IMR-90 (cell line): ENCODE results near the gene PAN3. TPM values are rescaled to one million over a fixed set of nuclear protein-coding genes. Genes with fewer than 3 reads are reported as not detected.

Experiments
- ATAC-seq: fragments of 200-7000 bp; cut with Tn5 transposase; 2 replicates; pipeline ENCODE4 v1.9.1; 2020; ENCODE audit warnings: low read depth, mild to moderate bottlenecking, moderate library complexity
- BruUV-seq: library from RNA; stranded (reverse); fragments of 400-500 nt; replicated peaks from 2 replicates; lab custom pipeline; 2021; lab: Mats Ljungman, UMichigan
- CTCF ChIA-PET: fragments of 300-600 bp; formaldehyde crosslinking; extraction: SDS; loops from one replicate; lab custom pipeline; 2021; ENCODE audit warnings: antibody characterized with exemption; lab: Yijun Ruan, JAX
- POLR2A ChIA-PET: fragments of 300-600 bp; sonication (Branson Sonifier 250); formaldehyde crosslinking; loops from one replicate; lab custom pipeline; 2022; ENCODE audit warnings: antibody characterized with exemption; ENCODE audit not compliant: unreplicated experiment; lab: Charles Lee
- DNase-seq: peaks from one replicate; pipeline ENCODE4 v3.0.0; 2013
- H2AFZ ChIP-seq: replicated peaks from 2 replicates; pipeline ENCODE3; 2013; ENCODE audit warnings: low read length, mild to moderate bottlenecking; ENCODE audit not compliant: poor library complexity
- H2AK5ac ChIP-seq: 2 replicates; pipeline ENCODE4 v1.6.1; 2013; ENCODE audit warnings: low read depth, low read length, inconsistent platforms
- H2AK9ac ChIP-seq: replicated peaks from 2 replicates; pipeline ENCODE3; 2013; ENCODE audit warnings: mild to moderate bottlenecking, low read depth, low read length, moderate library complexity; ENCODE audit not compliant: poor library complexity
- H2BK120ac ChIP-seq: 2 replicates; pipeline ENCODE4 v1.6.1; 2013; ENCODE audit warnings: low read depth, low read length, inconsistent platforms
- H2BK15ac ChIP-seq: 3 replicates; pipeline ENCODE4 v1.6.1; 2013; ENCODE audit warnings: low read depth, low read length, inconsistent platforms
- H2BK20ac ChIP-seq: 2 replicates; pipeline ENCODE4 v1.6.1; 2013; ENCODE audit warnings: low read depth, mild to moderate bottlenecking, inconsistent platforms, low read length, moderate library complexity
- H2BK5ac ChIP-seq: 2 replicates; pipeline ENCODE4 v1.6.1; 2013; ENCODE audit warnings: mild to moderate bottlenecking, low read depth, low read length, inconsistent platforms; ENCODE audit not compliant: poor library complexity, severe bottlenecking
- H3K14ac ChIP-seq: replicated peaks from 2 replicates; pipeline ENCODE4 v1.6.1; 2013; ENCODE audit warnings: low read depth, low read length, inconsistent platforms
- H3K18ac ChIP-seq: 2 replicates; pipeline ENCODE4 v1.6.1; 2013; ENCODE audit warnings: low read depth, low read length, control low read depth
- H3K23ac ChIP-seq: 2 replicates; pipeline ENCODE4 v1.6.1; 2013; ENCODE audit warnings: low read depth, low read length, inconsistent platforms
- H3K27ac ChIP-seq: 2 replicates; pipeline ENCODE4 v1.5.1; 2013; ENCODE audit warnings: mild to moderate bottlenecking, control low read depth, low read length; ENCODE audit not compliant: insufficient read depth
- H3K27me3 ChIP-seq: 2 replicates; pipeline ENCODE4 v1.6.1; 2013; ENCODE audit warnings: low read length; ENCODE audit not compliant: control insufficient read depth, insufficient read depth
- H3K36me3 ChIP-seq: 2 replicates; pipeline ENCODE4 v1.6.1; 2013; ENCODE audit warnings: low read length, mixed read lengths; ENCODE audit not compliant: control insufficient read depth, insufficient read depth
- H3K4ac ChIP-seq: 2 replicates; pipeline ENCODE4 v1.6.1; 2013; ENCODE audit warnings: low read depth, low read length, inconsistent platforms
- H3K4me1 ChIP-seq: 2 replicates; pipeline ENCODE4 v1.6.1; 2013; ENCODE audit warnings: low read length, mixed read lengths; ENCODE audit not compliant: control insufficient read depth, insufficient read depth
- H3K4me2 ChIP-seq: 2 replicates; pipeline ENCODE4 v1.6.1; 2013; ENCODE audit warnings: low read depth, mild to moderate bottlenecking, control low read depth, low read length, moderate library complexity
- H3K4me3 ChIP-seq: 2 replicates; pipeline ENCODE4 v1.5.1; 2013; ENCODE audit warnings: low read depth, mild to moderate bottlenecking, control low read depth, low read length, moderate library complexity; ENCODE audit not compliant: insufficient read depth
- H3K56ac ChIP-seq: 2 replicates; pipeline ENCODE4 v1.6.1; 2013; ENCODE audit warnings: low read length, inconsistent platforms; ENCODE audit not compliant: insufficient read depth; ENCODE audit errors: extremely low read depth
- H3K79me1 ChIP-seq, 2 experiments: 2 replicates each; pipeline ENCODE4 v1.6.1; 2013; ENCODE audit warnings: low read length in 2 of 2, inconsistent platforms in 1 of 2, low read depth in 1 of 2
- H3K9ac ChIP-seq: 2 replicates; pipeline ENCODE4 v1.6.1; 2013; ENCODE audit warnings: low read depth, low read length, control low read depth
- H3K9me1 ChIP-seq: 2 replicates; pipeline ENCODE4 v1.6.1; 2013; ENCODE audit warnings: low read length, inconsistent platforms; ENCODE audit not compliant: insufficient read depth
- H3K9me3 ChIP-seq: 2 replicates; pipeline ENCODE4 v1.6.1; 2013; ENCODE audit warnings: low read length; ENCODE audit not compliant: control insufficient read depth, insufficient read depth
- H4K20me1 ChIP-seq: 2 replicates; pipeline ENCODE4 v1.6.1; 2013; ENCODE audit warnings: low read length, inconsistent platforms; ENCODE audit not compliant: insufficient read depth
- H4K5ac ChIP-seq: 2 replicates; pipeline ENCODE4 v1.6.1; 2013; ENCODE audit warnings: mild to moderate bottlenecking, low read depth, low read length, control low read depth
- H4K8ac ChIP-seq, 2 experiments: 2 replicates each; pipeline ENCODE4 v1.6.1; 2013; ENCODE audit warnings: low read depth in 2 of 2, low read length in 2 of 2, control low read depth in 1 of 2, inconsistent platforms in 1 of 2
- H4K91ac ChIP-seq: 2 replicates; pipeline ENCODE4 v1.6.1; 2013; ENCODE audit warnings: low read depth, low read length, inconsistent platforms; ENCODE audit not compliant: insufficient read depth
- MXI1 ChIP-seq: IDR thresholded peaks from 2 replicates; pipeline ENCODE4 v1.6.1; 2012; ENCODE audit warnings: low read depth, mild to moderate bottlenecking, low read length, moderate library complexity, borderline replicate concordance
- WGBS, 2 experiments: methylation state at CpG; one replicate each; pipeline versions ENCODE4 v1.1.5 to v1.1.7; 2013; ENCODE audit warnings: missing lambda C conversion rate in 2 of 2; ENCODE audit not compliant: insufficient read length in 1 of 2; ENCODE audit errors: extremely low coverage in 2 of 2; 5-methylcytosine and 5-hydroxymethylcytosine counted together
- dilution Hi-C: fragments of 300-500 bp; cut with HindIII; formaldehyde crosslinking; loops from one replicate; pipeline ENCODE4 v1.14.3; 2018; ENCODE audit warnings: low sequenced_read_pairs; ENCODE audit not compliant: unreplicated experiment
- in situ Hi-C: fragments of 300-500 bp; cut with MboI; formaldehyde crosslinking; loops from 3 replicates; pipeline ENCODE4 v1.14.3; 2019; ENCODE audit warnings: low sequenced_read_pairs, inconsistent platforms, mixed read lengths
- intact Hi-C: fragments of 100-400 bp; cut with micrococcal nuclease; formaldehyde crosslinking; loops from 2 replicates; pipeline ENCODE4 v1.10.0; 2022
- polyA plus RNA-seq, 3 experiments: library from polyadenylated mRNA; depleted of rRNA; stranded (reverse); fragments of >200 nt; gene quantifications; 2 replicates each; pipeline ENCODE4 v1.2.3, GENCODE V29; 2012; ENCODE audit warnings: low replicate concordance in 1 of 3
- total RNA-seq: library from RNA; depleted of rRNA; stranded (reverse); fragments of >200 nt; gene quantifications from 2 replicates; pipeline ENCODE4 v1.2.3, GENCODE V29; 2012

PAN3 gene
- total and polyA plus RNA-seq, 2 of the 4 experiments (the other 2 are of a cell fraction), result 6.6 to 15.1 TPM

DNA sequence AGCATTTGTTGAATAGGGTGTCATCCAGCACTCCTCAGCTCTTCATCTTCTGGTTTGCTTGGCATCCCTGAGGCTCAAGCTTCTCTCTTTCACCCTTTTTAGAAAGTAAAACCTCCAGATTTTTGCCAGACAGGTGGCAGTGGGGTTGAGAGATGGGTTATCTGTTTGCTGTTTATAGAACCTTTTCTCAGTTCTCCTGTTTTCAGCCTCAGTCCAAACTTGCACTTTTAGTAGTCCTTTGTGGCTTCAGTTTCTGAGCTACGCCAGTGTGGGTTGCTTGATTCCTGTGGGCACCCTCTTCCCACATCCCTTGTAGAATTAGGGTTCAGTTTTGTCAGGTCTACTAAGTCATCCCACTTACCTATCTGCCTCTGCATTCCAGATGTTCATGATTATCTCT is 147.9 kb downstream of the PAN3 start:
- H3K9me1 ChIP-seq, result no peaks in the 10 kb centered on the region
- H2AFZ ChIP-seq, result no peak overlapping the region
- no peak overlapping the region for H4K5ac ChIP-seq
- H4K8ac ChIP-seq, result no peak overlapping the region
- H3K9ac ChIP-seq, result no peak overlapping the region
- no peak overlapping the region for H3K14ac ChIP-seq
- no peak overlapping the region for H3K56ac ChIP-seq
- H2BK20ac ChIP-seq, result no peak overlapping the region
- no peaks in the 10 kb centered on the region for H4K20me1 ChIP-seq
- H3K27ac ChIP-seq, result no peak overlapping the region
- in situ Hi-C loops (no loop called here), dilution Hi-C loops (no loop called here), intact Hi-C loops (no loop called here)
- H3K9me3 ChIP-seq, result no peaks in the 10 kb centered on the region
- H2BK120ac ChIP-seq, result no peak overlapping the region
- no peak overlapping the region for H3K23ac ChIP-seq
- BruUV-seq, result no TSS peak
- POLR2A ChIA-PET, result no interaction called here
- no peak overlapping the region for H2AK9ac ChIP-seq
- TF ChIP-seq MXI1, result no peak
- H2BK5ac ChIP-seq, result no peak overlapping the region
- CTCF ChIA-PET, result no interaction called here
- no peaks in the 10 kb centered on the region for H3K4me1 ChIP-seq
- H3K4me2 ChIP-seq, result no peak overlapping the region
- ATAC-seq (no peak), DNase-seq (no peak)
- peaks cover 0 to 6% of the 10 kb centered on the region in 2 experiments; a peak in 1 of 4 replicates for H3K79me1 ChIP-seq
- H3K36me3 ChIP-seq, result peaks cover 12% of the 10 kb centered on the region
- H2AK5ac ChIP-seq, result no peak overlapping the region
- no peak overlapping the region for H4K91ac ChIP-seq
- H3K4ac ChIP-seq, result no peak overlapping the region
- no CpG with 5 or more reads among the region's 1 CpG for WGBS, 2 experiments
- no peak overlapping the region for H3K18ac ChIP-seq
- H3K27me3 ChIP-seq, result no peaks in the 10 kb centered on the region
- H3K4me3 ChIP-seq, result no peak overlapping the region
- no peak overlapping the region for H2BK15ac ChIP-seq
